HG02610 (cell line): ENCODE measurements around the gene DTD1.

Source experiments
- ATAC-seq: cut with Tn5 transposase; IDR thresholded peaks from one replicate; pipeline ENCODE4 v1.9.1; 2021; ENCODE audit warnings: mild to moderate bottlenecking, moderate library complexity; ENCODE audit not compliant: unreplicated experiment

Gene DTD1

DNA sequence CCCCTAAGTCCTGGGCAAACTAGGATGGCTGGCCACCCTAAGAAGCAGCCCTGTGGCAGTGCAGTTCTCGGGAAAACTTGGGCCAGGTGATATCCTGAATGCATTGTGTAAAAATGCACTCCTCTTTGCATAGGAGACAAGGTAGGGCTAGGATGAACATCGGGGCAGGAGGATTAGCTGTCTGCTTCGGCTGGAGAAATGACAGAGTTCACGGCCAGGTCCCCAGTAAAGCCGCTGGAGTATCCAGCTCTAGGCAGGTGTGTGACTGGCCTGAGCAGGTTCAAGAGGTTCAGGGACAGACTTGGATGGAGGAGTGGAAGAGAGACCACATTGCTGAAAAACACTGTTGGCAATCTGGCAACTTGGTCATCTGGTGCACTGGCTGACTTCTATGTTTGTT is 26.4 kb downstream of the DTD1 start:
- no peak for ATAC-seq

DNA sequence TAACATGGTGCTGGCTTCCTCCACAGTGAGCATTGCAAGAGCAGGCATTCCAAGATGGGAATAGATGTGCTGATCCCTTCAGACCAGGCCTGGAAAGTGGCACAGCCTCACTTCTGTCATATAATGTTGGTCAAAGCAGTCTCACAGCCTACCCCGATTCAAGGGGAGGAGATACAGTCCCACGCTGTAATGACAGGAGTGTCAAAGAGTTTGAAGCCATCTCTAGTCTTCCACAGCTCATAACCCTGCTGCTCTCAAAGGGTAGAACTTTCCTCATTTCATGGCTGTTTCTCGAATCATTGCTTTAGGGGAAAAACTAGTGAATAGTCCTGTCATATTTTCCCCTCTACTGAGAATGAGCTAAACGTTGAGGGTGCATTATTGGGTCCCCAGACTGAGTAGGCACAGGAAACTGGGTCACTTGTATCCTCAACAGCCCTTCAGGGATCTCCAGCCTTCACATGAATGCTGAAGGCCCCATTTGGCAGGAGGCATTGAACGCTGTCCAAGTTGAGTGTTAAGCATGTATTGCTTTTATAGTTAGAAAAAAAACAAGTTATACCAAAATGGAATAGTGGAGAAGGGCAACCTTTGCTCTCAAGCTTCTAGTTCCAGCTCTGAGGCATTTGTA is 27.3 kb downstream of the DTD1 start:
- ATAC-seq, result no peak

DNA sequence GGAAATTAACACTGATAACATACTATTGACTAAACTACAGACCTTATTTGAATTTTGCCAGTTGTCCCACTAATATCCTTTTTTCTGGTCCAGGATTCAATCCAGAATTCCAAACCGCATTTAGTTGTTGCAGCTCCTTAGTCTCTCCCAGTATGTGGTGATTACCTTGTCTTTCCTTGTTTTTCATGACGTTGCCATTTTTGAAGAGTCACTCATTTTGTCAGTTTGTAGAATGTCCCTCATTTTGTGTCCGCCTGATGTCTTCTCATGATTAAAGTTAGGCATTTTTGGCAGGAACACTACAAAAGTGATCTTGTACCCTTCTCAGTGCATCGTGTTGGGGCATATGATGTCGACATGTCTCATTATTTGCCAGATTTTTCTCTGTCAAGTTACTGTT is 33.1 kb downstream of the DTD1 start:
- ATAC-seq, result no peak

DNA sequence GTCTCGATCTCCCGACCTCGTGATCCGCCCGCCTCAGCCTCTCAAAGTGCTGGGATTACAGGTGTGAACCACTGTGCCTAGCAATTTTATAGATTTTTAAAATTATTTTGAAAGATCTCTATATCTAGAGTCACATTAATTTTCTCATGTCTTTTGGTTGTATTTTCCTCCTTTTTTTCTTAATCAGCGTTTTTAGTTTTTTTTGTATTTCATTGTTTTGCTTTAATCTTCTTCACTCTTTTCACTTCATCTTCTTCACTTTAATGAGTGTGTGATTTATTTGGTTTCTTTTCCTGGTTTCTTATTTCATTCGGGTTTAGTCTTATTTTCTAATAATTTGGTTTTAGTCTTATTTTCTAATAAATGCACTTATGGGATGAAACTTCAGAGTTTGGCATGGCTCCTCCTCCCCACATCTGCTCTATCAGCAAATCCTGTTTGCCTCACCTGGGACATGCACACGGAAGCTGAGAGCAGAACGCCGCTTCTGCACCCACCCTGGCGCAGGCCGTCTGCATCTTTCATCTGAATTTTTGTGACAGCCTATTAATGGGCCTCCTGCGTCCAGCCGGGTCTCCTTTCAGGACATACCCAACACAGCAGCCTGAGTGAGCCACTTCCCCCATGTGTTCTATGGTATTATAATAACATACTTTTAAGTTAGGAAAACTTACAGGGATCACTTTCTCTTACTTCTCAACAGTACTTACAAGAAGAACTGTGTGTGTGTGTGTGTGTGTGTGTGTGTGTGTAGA is 35.5 kb downstream of the DTD1 start:
- no peak for ATAC-seq

DNA sequence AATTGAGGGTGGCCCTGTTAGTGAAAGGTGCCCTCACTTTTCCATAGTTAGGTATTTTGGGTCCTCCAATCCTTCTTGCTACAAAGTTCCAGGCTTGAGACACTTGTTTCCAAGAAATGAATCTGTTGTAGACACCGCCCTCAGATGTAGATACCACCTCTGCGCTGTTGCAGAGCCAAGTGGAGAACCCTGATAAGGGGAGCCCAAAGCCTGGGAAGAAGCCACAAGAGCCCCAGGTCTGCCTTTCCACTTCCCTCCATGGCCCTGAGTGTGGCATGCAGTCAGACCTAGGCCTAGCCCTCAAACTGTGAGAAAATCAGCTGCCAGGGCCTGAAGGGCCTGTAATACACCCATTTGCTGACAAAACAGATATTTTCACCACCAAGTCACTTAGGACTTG is 37.1 kb downstream of the DTD1 start:
- ATAC-seq, result no peak

DNA sequence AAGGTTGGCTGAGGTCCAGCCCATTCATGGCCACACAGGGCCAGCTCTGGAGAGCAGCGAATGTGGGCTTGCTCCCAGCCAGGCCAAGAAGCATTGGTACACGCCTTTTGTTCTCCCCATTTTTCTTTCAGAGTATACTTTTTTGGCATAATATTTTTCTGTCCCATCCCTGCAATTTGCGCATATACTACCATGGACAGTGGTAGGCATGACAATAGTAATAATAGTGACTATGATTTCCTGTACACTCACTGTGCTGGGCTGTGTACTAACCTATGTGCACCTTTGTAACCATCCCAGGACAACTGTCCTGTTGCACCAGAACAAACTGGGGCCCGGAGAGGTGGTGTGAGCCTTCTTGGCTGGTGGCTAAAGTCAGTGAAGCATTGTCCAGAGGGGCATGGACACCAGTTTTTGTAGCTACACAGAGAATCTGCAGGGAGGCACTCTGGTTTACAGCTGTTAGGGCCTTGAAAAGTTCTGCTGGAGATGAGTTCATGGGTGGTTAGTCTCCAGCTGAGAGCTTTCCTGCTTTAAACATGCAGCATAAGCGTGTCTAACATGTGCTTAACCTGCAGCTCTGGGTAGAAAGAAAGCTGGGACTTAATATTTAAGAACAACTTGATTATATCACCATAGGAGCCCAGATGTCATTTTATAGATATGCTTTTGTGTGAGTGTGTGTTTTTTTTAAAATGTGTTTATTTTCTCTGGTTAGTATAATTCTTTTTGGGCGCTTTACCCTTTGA is 38.2 kb downstream of the DTD1 start:
- ATAC-seq, result no peak

DNA sequence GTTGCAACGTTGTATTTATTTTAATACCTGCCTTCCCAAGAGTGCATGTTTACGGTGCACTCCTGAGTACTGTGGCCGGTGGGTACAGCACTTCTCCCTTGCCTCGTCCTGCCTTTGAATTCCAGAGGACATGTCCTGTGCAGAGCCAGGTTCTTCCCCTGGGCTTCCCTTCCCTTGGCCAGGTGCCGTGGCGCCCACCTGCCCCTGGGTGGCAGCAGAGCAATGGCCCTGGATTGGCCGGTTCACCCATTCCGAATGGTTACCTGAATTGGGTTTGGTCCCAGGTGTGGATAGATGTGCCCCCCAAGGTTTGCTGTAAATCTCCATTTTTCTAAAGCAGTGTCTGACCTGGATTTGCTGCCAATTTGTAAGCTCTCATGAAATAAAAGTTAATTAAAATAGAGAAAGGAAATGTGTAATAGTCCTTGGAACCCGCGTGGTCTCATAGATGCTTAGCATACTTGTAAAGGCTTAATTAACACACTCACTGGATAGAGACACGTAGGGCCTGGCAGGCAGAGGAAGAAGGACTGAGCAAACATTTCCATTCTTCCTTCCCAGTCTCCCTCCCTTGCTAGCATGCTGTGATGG is 40.6 kb downstream of the DTD1 start:
- no peak for ATAC-seq

DNA sequence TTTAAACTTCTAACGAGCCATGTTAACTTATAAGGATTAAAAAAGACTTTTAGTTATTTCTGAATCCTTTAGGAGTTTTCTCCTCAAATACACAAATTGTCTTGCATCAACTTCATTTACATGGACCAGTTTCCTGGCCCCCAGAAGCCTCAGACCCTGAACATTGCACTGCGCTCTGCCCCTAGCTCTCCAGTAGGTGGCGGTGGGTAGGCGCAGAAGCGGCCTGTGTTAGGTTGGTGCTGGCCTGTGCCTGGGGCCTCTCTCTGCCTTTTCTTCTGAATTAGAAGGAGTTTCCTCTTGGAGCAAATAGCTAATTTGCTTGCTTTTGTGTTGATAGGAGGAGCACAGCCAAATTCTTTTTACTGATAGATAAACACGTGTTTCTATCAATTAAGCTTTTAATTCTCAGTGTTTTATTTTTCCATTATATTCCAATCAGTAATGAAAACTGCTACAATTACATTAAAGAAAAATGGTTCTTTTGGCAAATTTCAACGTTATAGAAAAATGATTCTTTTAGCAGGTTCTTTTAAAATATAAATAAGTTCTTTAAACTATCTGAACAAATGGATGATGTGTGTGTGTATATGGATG is 44.4 kb downstream of the DTD1 start:
- ATAC-seq, result peak; percentile 83

DNA sequence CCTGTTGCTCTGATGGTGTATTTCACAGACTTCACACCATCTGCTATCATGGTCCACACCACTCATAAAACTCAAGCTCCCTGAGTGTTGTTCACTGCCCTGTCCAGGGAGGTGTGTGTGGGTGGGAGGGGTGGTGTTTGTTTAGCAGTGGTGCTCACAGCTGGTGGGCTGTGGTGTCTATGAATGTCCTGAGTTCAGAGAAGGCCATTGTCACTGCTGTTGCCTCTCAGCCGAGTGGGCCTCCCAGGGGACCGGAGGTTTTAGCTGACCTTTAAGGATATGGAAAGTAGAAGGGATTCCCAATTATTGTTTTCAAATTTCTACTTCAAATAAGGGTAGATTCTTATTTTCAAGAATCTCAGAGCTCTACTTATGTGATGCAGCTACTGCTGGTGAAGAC is 45.6 kb downstream of the DTD1 start:
- ATAC-seq, result no peak

DNA sequence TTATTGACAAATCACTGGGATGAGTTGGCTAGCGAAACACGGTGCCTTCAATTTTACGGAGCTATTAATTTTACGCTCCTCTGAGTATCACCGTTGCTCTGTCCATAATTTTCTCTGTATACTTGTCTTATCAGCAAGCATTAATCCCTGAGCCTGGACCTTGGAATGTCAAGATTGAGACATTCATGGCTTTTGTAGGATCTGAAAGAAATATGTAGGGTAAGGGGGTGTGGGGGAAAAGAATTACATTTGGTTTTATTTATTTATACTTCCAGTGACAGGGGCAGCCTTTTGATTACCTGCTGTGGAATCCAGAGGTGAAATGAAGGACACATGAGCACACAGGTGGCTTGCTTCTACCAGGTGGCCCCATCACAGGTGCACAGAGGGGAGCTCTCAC is 46.6 kb downstream of the DTD1 start:
- ATAC-seq, result no peak

DNA sequence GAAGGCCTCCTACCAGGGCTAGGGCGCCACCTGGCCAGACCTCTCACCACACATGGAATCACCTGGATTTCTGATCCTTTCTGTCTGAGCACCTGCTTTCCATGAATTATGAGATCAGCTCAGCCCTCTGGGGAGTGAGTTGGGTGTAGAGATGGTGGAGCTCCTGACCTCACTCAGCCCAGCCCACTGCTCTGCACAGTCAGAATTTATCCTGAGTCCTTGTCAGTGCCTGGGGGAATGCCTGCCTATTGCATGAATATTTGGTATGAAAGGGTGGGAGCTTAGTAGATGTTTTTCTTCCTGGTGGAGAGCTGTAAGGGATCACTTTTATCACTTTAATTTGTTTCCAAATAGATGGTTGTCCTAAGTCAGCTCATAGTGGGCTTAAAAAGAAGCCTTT is 47.5 kb downstream of the DTD1 start:
- ATAC-seq, result no peak

DNA sequence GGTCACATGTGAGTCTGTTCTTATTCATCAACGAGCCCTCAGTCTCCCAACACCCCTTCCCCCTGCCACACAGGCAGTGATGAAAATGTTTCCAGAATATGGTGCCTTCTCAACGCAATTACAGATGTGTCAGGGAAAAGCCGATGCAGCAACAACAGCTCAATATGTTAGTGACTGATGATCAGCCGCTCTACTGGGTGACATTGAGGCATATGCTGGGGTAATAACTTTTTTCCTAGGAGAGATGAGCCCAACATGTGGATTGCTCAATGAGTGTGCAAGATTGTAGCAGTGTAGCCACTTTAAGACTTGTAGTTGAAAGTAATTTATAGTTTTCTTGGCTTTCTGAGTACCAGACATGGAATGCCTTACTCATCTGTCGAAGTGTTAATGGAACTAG is 49.4 kb downstream of the DTD1 start:
- ATAC-seq, result no peak

DNA sequence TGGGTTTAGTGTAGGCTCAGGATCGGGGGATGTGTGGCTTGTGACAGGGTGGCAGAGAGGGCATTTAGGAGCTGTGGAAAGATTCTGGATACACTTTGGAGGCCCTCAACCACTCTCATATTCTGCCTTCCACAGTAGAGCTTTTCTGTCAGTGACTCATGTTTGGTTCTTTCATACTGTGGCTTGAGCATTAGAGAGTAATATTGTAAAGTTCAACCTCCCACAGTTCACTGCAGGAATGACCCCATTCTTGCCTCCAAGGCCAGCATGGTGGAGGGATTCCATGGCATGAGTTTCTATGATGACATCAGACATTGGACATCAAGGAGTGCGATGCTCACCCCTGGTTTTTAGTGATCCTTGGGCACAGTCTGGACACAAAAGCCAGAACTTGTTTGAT is 50.9 kb downstream of the DTD1 start:
- no peak for ATAC-seq

DNA sequence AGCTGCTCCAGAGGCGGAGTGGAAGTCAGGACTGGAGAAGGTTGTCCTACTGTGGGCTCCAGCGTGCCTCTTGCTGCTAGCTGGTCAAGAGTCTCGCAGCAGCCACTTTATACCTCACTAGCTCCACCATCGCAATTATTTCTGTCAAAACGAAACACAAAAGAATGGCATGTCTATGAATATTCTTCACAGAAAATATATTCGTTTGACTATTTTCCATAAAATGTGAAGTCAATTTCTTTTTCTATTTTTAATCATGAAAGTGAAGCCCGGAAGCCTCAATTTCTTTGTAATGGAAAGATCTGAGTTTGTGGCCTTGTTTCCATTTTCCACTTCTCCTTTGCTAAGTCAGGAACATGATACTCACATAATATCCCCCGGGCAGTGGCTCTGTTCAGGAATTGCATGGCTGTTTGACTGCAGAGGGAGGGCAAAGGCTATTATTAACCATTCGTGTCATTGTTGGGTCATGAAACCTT is 51.7 kb downstream of the DTD1 start:
- ATAC-seq, result no peak

DNA sequence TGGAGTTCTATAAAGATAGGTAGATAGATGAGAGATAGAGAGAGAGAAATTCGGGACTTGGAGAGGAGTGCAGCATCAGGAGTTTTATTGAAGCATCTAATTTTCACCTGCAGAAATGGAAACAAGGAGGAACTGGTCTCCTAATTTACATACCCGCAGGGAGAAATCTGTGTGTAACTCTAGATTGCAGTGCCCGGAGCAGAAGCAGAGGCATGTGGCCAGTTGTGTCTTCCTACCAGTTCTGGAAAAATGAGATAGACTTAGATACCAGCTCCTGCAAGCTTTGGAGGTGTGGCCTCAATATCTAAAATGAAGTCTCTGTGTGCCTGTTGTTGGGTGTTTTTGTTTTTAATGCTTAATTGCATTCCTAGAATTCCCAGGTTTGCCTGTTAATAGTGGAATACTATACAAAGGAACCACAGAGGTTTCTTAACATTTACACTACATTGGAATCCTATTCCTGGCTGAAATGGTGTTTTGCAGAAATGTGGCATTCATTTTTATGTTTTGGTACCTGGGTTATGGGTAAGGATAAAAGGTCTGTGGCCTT is 57.4 kb downstream of the DTD1 start:
- no peak for ATAC-seq

DNA sequence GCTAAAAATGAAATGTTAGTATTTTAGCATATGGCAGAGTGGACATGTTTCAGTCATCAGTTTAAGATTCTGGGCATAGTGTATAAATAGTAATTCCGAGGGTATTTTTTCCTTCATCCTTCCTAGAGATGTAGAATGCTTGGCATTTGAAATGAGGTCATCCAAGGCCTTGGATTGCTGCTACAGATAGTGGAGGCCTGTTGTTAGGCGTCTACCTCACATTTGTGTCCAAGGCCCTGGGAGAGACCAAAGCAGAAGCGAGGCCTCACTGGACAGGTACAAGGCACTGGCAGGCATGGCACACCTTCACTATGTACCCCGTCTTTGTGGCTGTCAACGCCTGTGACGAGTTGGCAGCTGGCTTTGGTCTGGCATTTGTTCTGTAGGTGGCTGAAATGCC is 58.0 kb downstream of the DTD1 start:
- ATAC-seq, result no peak

DNA sequence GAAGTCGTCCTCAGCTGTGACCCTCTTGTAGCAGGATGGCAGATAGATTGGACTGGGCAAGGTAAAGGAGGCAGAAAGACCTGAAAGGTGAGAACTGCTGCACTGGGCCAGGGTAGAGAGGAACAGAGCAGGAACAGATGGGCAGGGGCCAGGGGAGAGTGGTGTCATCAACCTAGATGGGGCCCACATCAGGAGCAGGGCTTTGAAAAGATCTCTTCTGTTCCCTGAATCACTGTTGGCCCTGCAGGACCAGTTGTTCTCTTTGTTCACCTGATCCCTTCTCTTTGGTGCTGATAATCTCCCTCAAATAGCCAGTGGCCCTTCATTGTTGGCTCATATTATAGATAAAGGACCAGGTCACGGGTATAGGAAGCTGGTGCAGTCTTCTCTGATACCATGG is 59.9 kb downstream of the DTD1 start:
- ATAC-seq, result no peak

DNA sequence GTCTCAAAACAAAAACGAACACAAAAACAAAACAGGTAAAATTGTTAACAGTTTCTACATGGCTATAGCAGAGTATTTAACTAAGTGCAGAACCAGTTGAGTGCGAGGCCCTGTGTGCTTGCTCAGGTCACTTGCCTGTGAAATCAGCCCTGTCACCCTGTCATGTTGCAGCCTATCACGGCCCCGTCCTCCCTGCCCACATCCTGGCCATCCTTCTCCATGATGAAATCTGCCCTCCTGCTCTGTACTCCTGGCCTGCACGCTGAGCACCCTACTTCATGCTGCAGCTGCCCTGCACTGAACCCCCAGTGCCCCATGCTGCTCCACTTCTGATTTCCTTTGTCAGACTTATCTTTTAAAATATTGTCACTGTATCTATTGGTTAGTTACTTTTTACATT is 62.4 kb downstream of the DTD1 start:
- ATAC-seq, result no peak

DNA sequence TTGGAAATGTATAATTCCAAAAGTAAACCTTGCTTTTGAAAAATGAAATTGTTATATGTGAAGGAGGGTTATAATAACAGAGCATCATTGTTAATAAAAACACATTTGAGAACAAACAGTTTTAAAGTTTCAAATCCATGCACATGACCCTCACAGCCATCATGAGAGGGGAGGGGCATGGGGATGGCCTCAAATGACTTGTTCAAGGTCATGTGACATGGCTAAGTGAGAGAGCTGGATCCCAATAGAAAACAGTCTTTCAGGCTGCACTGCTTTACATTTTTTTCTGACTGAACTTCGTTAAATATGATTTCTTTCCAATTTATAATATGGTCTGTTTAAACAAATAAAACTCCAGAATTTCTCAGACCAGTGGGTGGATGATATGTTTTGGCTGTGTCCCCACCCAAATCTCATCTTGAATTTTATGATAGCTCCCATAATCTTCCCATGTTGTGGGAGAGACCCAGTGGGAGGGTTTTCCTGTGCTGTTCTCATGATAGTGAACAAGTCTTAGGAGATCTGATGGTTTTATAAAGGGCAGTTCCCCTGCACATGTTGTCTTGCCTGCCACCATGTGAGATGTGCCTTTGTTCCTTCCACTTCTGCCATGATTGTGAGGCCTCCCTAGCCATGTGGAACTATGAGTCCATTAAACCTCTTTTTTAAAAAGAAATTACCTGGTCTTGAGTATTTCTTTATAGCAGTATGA is 66.0 kb downstream of the DTD1 start:
- no peak for ATAC-seq

DNA sequence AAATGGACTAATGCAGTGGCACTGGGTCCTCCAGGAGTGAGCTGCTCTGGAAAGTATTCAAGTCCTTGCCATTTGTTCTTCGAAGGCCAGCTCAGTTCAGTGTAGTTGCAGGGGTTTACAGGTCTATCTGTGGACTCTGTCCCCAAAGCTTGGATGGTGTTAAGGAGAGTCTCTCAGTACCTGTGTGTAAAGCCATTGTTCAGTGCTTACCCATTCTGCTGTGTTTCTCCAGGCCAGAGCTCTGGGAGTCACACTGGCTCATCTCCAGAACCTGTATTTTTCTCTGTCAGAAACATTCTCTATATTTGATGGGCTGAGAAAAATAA is 66.6 kb downstream of the DTD1 start:
- no peak for ATAC-seq

DNA sequence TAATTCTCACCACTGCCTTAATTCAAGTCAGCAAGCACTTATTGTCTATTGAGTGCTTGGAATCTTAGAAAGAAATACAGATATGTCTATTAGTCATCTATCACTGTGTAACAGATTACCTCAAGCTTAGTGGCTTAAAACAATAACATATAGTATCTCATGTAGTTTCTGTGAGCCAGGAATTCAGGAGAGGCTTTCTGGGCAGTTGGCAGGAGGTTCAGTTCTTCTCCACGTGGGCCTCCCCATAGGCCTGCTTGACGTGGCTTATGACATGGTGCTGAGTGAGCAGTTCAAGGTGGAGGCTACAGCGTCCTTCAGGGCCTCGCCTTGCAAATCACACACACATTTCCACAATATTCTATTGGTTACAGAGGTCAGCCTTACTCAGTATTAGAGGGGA is 69.7 kb downstream of the DTD1 start:
- no peak for ATAC-seq
